ENCODE measurements around the gene UGT1A6. TPM values are rescaled to one million over a fixed set of nuclear protein-coding genes. Genes with fewer than 3 reads are reported as not detected.

UGT1A6 gene
- total RNA-seq, 4 donors from 2014 or later: 0.31 TPM; not detected in 3

DNA sequence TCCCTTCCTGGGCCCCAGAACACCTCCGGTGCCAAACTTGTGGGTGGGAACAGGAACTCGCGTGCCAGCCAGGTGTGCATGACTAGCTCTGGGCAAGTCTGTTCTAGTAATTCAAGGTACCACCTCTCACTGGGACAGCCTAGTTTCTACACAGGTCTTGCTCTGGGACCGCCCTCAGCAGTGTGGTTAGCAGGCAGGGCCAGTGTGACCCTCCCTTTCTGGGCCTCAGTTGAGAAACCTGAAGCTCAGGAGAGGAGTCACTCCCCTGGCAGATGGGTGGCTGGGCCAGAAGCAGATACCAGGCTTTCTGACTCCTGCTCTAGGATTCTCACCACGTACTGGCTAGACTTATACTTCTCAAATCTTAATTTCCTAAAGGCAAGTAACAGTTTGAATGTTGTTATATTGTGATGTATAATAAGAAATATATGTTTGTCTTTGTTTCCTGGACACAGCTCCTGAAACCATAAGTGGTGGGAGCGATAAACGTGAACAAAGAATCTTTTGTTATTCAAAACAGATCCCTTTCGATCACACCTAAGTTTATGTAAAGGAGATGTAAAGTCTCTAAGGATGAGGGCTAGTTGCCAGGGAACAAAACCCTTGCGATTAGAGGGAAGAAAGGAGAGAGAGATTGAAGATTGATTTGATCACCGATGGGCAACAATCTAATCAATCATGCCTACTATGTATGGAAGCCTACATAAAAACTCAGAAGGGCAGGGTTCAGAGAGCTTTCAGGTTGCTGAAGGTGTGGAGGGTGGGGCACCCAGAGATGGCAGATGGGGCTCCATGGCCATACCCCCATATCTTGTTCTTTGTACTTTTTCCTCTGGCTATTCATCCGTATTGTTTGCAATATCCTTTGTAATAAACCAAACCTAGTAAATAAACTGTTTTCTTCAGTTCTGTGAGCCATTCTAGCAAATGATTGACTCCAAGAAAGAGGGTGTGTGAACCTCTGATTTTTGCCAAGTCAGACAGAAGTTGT, 952 bp upstream of the UGT1A6 start:
- Histone ChIP-seq H3K9me3 (no peaks in the 10 kb centered on the region), H3K36me3 (no peaks in the 10 kb centered on the region), H3K4me1 (no peaks in the 10 kb centered on the region), H3K27me3 (no peaks in the 10 kb centered on the region), H3K27ac (no peak overlapping the region), H3K4me3 (no peak overlapping the region)
- DNase-seq: no peak
- ATAC-seq: no peak
- in situ Hi-C loops (cut with MboI; ENCODE audit: low sequenced_read_pairs in 4 of 4) (no loop called here), intact Hi-C loops (cut with DNase I; ENCODE audit: low total_unique reads) (no loop called here)
- TF ChIP-seq POLR2A (IDR thresholded peaks at IDR 0.05) (no peak), CTCF (IDR thresholded peaks at IDR 0.05 in 4 of 5, conservative IDR thresholded peaks at IDR 0.05 in 1 of 5) (no peak)

DNA sequence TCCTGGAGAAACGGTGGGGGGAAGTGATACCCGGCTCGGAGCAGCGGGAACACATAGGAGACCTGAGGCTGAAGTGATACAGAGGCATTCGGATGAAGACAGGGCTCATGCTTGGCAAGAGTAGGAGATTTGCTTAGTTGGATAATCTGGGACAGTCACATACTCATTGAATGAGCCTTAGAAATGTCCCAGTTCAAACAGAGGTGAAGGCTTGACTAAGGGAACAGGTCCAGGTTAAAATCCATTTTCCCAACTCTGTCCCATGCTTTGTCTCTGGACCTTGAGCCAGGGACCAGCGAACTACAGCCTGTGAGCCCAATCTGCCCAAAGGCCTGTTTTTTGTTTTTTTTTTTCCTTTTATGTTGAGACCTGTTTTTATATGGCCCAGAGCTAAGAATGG, 1.3 kb downstream of the UGT1A6 start:
- no peak for DNase-seq
- Histone ChIP-seq H3K27me3 (no peaks in the 10 kb centered on the region), H3K27ac (no peak overlapping the region), H3K4me1 (no peaks in the 10 kb centered on the region), H3K36me3 (no peaks in the 10 kb centered on the region), H3K4me3 (no peak overlapping the region), H3K9me3 (no peaks in the 10 kb centered on the region)
- ATAC-seq: no peak
- intact Hi-C loops (cut with DNase I; ENCODE audit: low total_unique reads) (no loop called here), in situ Hi-C loops (cut with MboI; ENCODE audit: low sequenced_read_pairs in 4 of 4) (no loop called here)
- TF ChIP-seq CTCF (IDR thresholded peaks at IDR 0.05 in 4 of 5, conservative IDR thresholded peaks at IDR 0.05 in 1 of 5): no peak
- no peak for TF ChIP-seq POLR2A (IDR thresholded peaks at IDR 0.05)

- in situ Hi-C loops (cut with MboI; ENCODE audit: low sequenced_read_pairs in 4 of 4): no loop called here
- TF ChIP-seq CTCF (IDR thresholded peaks at IDR 0.05 in 4 of 5, conservative IDR thresholded peaks at IDR 0.05 in 1 of 5): no peak
- TF ChIP-seq POLR2A (IDR thresholded peaks at IDR 0.05): no peak
Observed at GRCh38 chr2:233698740-233699139, 6.0 kb downstream of the UGT1A6 start.

GRCh38 chr2:233699424-233700027, 6.8 kb downstream of the UGT1A6 start:
- in situ Hi-C loops (cut with MboI; ENCODE audit: low sequenced_read_pairs in 4 of 4): no loop called here
- ATAC-seq (no peak), DNase-seq (no peak)
- intact Hi-C loops (cut with DNase I; ENCODE audit: low total_unique reads): no loop called here
- Histone ChIP-seq H3K27ac (no peak overlapping the region), H3K27me3 (no peaks in the 10 kb centered on the region), H3K36me3 (no peaks in the 10 kb centered on the region), H3K9me3 (no peaks in the 10 kb centered on the region), H3K4me3 (no peak overlapping the region), H3K4me1 (no peaks in the 10 kb centered on the region)
- TF ChIP-seq CTCF (IDR thresholded peaks at IDR 0.05 in 4 of 5, conservative IDR thresholded peaks at IDR 0.05 in 1 of 5) (no peak), POLR2A (IDR thresholded peaks at IDR 0.05) (no peak)

More at GRCh38 chr2:233698740-233699139, 6.0 kb downstream of the UGT1A6 start:
- Histone ChIP-seq H3K27me3 (no peaks in the 10 kb centered on the region), H3K4me1 (no peaks in the 10 kb centered on the region), H3K9me3 (no peaks in the 10 kb centered on the region), H3K4me3 (no peak overlapping the region), H3K27ac (no peak overlapping the region), H3K36me3 (no peaks in the 10 kb centered on the region)
- DNase-seq (no peak), ATAC-seq (no peak)
- intact Hi-C loops (cut with DNase I; ENCODE audit: low total_unique reads): no loop called here
